Uterus (tissue), 4 donors: Measurements from ENCODE around the gene C10orf71. TPM values are rescaled to one million over a fixed set of nuclear protein-coding genes. Genes with fewer than 3 reads are reported as not detected.

Experiments used
- DNase-seq, 2 donors: peaks; one replicate each; pipeline ENCODE4 v3.0.0-alpha.2; 2019 to 2020
- H3K27ac ChIP-seq, 2 donors: fragments of 200-600 bp; sonication (generic); 1 replicate in 1 of 2; 2 replicates in 1 of 2; pipeline ENCODE4 v1.5.1; 2016 to 2018
- H3K27me3 ChIP-seq, 2 donors: fragments of 200-600 bp; sonication (generic); one replicate each; pipeline ENCODE4 v1.5.1; 2018 to 2019; ENCODE audit warnings: control low read depth in 1 of 2
- H3K36me3 ChIP-seq, 2 donors: fragments of 200-600 bp; sonication (generic); one replicate each; pipeline ENCODE4 v1.5.1; 2019; ENCODE audit warnings: control low read depth in 1 of 2
- H3K4me1 ChIP-seq, 2 donors: fragments of 200-600 bp; sonication (generic); one replicate each; pipeline ENCODE4 v1.5.1; 2018 to 2019; ENCODE audit warnings: control low read depth in 1 of 2
- H3K4me3 ChIP-seq, 2 donors: fragments of 200-600 bp; sonication (generic); 1 replicate in 1 of 2; 2 replicates in 1 of 2; pipeline ENCODE4 v1.5.1; 2018 to 2019; ENCODE audit warnings: mild to moderate bottlenecking in 1 of 2
- H3K9me3 ChIP-seq, 2 donors: fragments of 200-600 bp; sonication (generic); one replicate each; pipeline ENCODE4 v1.5.1; 2019; ENCODE audit warnings: control low read depth in 1 of 2
- POLR2A ChIP-seq, 2 donors: fragments of 450-650 bp; IDR thresholded peaks; one replicate each; pipeline ENCODE4 v1.6.1; 2016; ENCODE audit warnings: antibody characterized with exemption in 2 of 2, mild to moderate bottlenecking in 1 of 2, moderate library complexity in 1 of 2
- intact Hi-C: fragments of 100-400 bp; cut with DNase I; formaldehyde crosslinking; loops from one replicate; pipeline ENCODE4 v1.15.1; 2023; ENCODE audit warnings: low total_unique reads
- total RNA-seq, 4 donors: library from RNA; depleted of rRNA in 3 of 4; stranded (reverse); fragments of >200 nt in 3 of 4; gene quantifications; one replicate each; pipeline versions ENCODE4 v1.1.0 to v1.2.4, GENCODE V29; 2014 to 2023
- TF ChIP-seq, protein P1 (sequence below), 4 experiments: fragments of 200-600 bp in 2 of 4; fragments of 450-650 bp in 2 of 4; sonication (generic) in 2 of 4; IDR thresholded peaks; one replicate each; pipeline ENCODE4 v1.5.1; 2016 to 2019; ENCODE audit warnings: antibody characterized with exemption in 4 of 4, mild to moderate bottlenecking in 2 of 4, moderate library complexity in 1 of 4
- donor health status: DM: yes; HTN: yes; CAD: no.

C10orf71 gene
- total RNA-seq, 4 donors from 2014 or later, result not detected

DNA sequence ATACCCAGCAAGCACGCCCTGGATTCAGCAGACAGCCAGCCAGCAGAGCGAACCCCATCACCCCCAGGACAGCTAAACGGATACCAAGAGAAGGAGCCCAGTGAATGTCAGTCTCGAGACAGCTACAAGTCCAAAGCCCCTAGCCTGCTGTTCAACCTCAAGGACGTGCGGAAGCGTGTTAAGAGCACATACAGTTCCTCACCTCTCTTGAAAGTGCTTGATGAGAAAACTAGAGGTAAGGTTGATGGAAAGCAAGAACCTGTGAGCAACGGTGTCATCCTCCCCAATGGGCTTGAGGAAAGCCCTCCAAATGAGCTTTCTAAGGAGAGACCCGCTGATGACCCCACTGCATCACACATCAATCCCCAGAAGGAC is 24.9 kb downstream of the C10orf71 start:
- no peak for TF ChIP-seq POLR2A (IDR thresholded peaks at IDR 0.05)
- TF ChIP-seq, protein P1, sequence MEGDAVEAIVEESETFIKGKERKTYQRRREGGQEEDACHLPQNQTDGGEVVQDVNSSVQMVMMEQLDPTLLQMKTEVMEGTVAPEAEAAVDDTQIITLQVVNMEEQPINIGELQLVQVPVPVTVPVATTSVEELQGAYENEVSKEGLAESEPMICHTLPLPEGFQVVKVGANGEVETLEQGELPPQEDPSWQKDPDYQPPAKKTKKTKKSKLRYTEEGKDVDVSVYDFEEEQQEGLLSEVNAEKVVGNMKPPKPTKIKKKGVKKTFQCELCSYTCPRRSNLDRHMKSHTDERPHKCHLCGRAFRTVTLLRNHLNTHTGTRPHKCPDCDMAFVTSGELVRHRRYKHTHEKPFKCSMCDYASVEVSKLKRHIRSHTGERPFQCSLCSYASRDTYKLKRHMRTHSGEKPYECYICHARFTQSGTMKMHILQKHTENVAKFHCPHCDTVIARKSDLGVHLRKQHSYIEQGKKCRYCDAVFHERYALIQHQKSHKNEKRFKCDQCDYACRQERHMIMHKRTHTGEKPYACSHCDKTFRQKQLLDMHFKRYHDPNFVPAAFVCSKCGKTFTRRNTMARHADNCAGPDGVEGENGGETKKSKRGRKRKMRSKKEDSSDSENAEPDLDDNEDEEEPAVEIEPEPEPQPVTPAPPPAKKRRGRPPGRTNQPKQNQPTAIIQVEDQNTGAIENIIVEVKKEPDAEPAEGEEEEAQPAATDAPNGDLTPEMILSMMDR (IDR thresholded peaks at IDR 0.05), result no peak
- Histone ChIP-seq H3K27ac (no peak overlapping the region), H3K4me3 (no peak overlapping the region), H3K9me3 (no peaks in the 10 kb centered on the region), H3K4me1 (no peaks in the 10 kb centered on the region), H3K36me3 (no peaks in the 10 kb centered on the region), H3K27me3 (no peaks in the 10 kb centered on the region)
- intact Hi-C loops, result no loop called here
- DNase-seq, result no peak

DNA sequence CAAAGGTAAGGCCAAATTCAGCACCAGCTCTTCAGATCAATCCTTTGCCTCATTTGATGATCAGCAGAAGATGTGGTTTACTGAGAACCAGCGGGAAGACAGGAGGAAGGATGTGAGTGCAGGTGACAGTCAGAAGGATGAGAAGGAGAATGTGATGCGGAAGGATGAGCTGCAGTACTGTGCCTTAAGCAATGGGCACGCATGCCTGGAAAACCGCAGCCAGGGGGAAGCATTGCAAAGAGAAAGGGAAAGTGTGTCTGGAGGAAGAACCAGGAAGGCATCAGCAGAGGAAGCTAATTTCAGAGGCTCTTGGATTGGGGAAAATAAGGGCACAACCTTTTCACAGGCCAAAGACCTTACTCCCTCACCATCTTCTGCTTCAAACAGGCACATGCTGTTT is 25.7 kb downstream of the C10orf71 start:
- Histone ChIP-seq H3K4me1 (no peaks in the 10 kb centered on the region), H3K36me3 (no peaks in the 10 kb centered on the region), H3K9me3 (no peaks in the 10 kb centered on the region), H3K27me3 (no peaks in the 10 kb centered on the region), H3K27ac (no peak overlapping the region), H3K4me3 (no peak overlapping the region)
- no peak for DNase-seq
- TF ChIP-seq, protein P1 (IDR thresholded peaks at IDR 0.05), result no peak
- TF ChIP-seq POLR2A (IDR thresholded peaks at IDR 0.05), result no peak
- intact Hi-C loops, result no loop called here

DNA sequence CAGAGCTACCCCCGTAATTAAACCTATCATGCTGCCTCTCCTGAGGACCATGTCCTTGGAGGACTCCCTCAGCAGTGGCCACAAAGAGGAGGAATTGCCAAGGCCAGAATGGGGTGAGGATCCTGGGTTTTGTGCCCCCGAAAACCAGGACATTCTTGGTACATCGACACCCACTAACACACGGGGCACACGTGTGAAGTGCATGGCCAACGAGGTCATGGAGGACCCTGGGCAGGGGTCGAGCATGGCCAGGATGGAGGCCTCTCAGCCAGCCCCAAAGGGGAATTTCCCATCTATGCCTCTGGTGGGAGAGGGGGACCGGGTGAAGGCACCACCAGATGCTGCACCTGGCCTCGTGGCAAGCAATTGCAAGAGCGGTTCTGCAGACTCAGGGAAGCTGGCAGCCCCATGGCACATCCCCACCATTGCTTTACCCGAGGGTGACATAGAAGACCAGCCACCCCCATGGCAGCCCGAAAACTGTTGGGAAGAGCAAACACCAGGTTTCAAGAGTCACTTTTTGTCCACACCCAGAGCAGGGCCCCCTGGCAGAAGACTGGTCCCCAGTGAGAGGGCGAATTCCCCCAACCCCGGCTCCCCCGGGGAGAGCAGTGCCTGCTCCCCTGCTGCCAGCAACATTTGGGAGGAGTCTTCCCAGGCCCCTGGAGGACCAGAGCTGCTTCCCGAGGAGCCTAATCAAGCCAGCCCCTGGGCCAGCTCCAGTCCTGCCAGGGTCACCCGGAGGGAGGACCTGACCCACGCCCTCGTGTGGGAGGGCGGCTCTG is 26.4 kb downstream of the C10orf71 start:
- H3K4me1 ChIP-seq, result no peaks in the 10 kb centered on the region
- TF ChIP-seq, protein P1 (IDR thresholded peaks at IDR 0.05), result no peak
- TF ChIP-seq POLR2A (IDR thresholded peaks at IDR 0.05), result no peak
- no peak overlapping the region for H3K27ac ChIP-seq
- no peaks in the 10 kb centered on the region for H3K36me3 ChIP-seq
- H3K9me3 ChIP-seq, result no peaks in the 10 kb centered on the region
- intact Hi-C loops, result no loop called here
- no peak for DNase-seq
- no peak overlapping the region for H3K4me3 ChIP-seq
- no peaks in the 10 kb centered on the region for H3K27me3 ChIP-seq

DNA sequence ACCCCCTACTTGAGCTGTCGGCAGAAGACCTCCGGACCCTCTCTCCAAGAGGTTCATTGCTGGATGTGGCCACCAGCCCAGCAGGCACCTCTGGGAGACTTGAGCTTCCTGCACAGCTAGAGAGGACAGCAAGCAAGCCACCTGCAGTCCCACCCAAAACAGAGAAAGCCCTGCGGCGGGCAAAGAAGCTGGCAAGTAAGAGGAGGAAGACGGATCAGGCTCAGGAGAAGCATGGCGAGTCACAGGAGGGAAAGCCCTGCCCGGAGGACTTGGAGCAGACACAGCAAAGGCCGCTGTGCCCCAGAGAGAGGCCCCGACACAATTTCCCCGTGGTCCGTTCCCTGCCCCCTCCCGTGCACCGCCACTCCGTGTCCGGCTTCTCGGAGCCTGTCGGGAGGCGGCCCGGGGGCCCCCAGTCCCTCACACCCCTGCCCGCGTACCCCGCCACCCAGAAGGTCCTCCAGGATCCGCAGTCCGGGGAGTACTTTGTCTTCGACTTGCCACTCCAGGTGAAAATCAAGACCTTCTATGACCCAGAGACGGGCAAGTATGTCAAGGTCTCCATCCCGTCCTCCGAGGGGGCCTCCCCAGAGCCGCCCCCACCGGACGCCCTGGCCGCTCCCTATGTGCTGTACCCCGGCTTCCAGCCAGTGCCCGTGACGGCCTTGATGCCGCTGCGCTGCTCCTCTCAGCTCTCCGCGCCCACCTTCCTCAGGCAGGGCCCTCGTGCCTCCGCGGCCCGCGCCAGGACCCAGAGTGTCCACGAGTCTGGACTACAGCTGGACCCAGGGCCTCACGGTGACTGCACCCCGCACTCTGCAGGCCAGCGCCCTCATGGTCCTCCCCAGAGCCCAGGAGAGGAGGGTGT is 27.2 kb downstream of the C10orf71 start:
- no peaks in the 10 kb centered on the region for H3K4me1 ChIP-seq
- no peaks in the 10 kb centered on the region for H3K27me3 ChIP-seq
- H3K9me3 ChIP-seq, result no peaks in the 10 kb centered on the region
- DNase-seq, result no peak
- no peaks in the 10 kb centered on the region for H3K36me3 ChIP-seq
- TF ChIP-seq, protein P1 (IDR thresholded peaks at IDR 0.05), result no peak
- no peak for TF ChIP-seq POLR2A (IDR thresholded peaks at IDR 0.05)
- intact Hi-C loops, result no loop called here
- H3K4me3 ChIP-seq, result no peak overlapping the region
- H3K27ac ChIP-seq, result no peak overlapping the region
